Measurements from ENCODE around the gene AGMO. TPM values are rescaled to one million over a fixed set of nuclear protein-coding genes. Genes with fewer than 3 reads are reported as not detected.
A peak's percentile ranks its signal among the peaks of the same experiment; 100 is the strongest.

Gene AGMO
- total RNA-seq, 1 donor from 2014 or later = 1.4 TPM

- peak; percentile 66 for DNase-seq (ENCODE audit: low spot score)
Observed at GRCh38 chr7:15461576-15461975, 100.2 kb downstream of the AGMO start.

- DNase-seq (ENCODE audit: low spot score) = no peak
Observed at GRCh38 chr7:15459018-15459615, 102.7 kb downstream of the AGMO start.

- DNase-seq (ENCODE audit: low spot score) = peak; percentile 44
Observed at GRCh38 chr7:15457990-15458955, 103.5 kb downstream of the AGMO start.

GRCh38 chr7:15452670-15453069, 109.1 kb downstream of the AGMO start:
- no peak for DNase-seq (ENCODE audit: low spot score)

- no peak for DNase-seq (ENCODE audit: low spot score)
Observed at GRCh38 chr7:15446722-15447121, 115.1 kb downstream of the AGMO start.

- peak; percentile 70 for DNase-seq (ENCODE audit: low spot score)
Observed at GRCh38 chr7:15446280-15446679, 115.5 kb downstream of the AGMO start.

- no peak for DNase-seq (ENCODE audit: low spot score)
Observed at GRCh38 chr7:15441915-15442314, 119.9 kb downstream of the AGMO start.

- no peak for DNase-seq (ENCODE audit: low spot score)
Observed at GRCh38 chr7:15440482-15440881, 121.3 kb downstream of the AGMO start.

GRCh38 chr7:15439853-15440252, 122.0 kb downstream of the AGMO start:
- no peak for DNase-seq (ENCODE audit: low spot score)

GRCh38 chr7:15433151-15433550, 128.7 kb downstream of the AGMO start:
- DNase-seq (ENCODE audit: low spot score) = no peak

GRCh38 chr7:15430911-15431310, 130.9 kb downstream of the AGMO start:
- DNase-seq (ENCODE audit: low spot score) = no peak

GRCh38 chr7:15430191-15430590, 131.6 kb downstream of the AGMO start:
- no peak for DNase-seq (ENCODE audit: low spot score)

- DNase-seq (ENCODE audit: low spot score) = no peak
Observed at GRCh38 chr7:15424468-15424867, 137.3 kb downstream of the AGMO start.

- DNase-seq (ENCODE audit: low spot score) = no peak
Observed at GRCh38 chr7:15419596-15419995, 142.2 kb downstream of the AGMO start.

- DNase-seq (ENCODE audit: low spot score) = no peak
Observed at GRCh38 chr7:15418264-15418663, 143.6 kb downstream of the AGMO start.

- no peak for DNase-seq (ENCODE audit: low spot score)
Observed at GRCh38 chr7:15417341-15417988, 144.3 kb downstream of the AGMO start.

GRCh38 chr7:15411019-15411418, 150.8 kb downstream of the AGMO start:
- no peak for DNase-seq (ENCODE audit: low spot score)

GRCh38 chr7:15407910-15408309, 153.9 kb downstream of the AGMO start:
- no peak for DNase-seq (ENCODE audit: low spot score)

- no peak for DNase-seq (ENCODE audit: low spot score)
Observed at GRCh38 chr7:15403751-15404150, 158.1 kb downstream of the AGMO start.

GRCh38 chr7:15403315-15403714, 158.5 kb downstream of the AGMO start:
- no peak for DNase-seq (ENCODE audit: low spot score)

- no peak for DNase-seq (ENCODE audit: low spot score)
Observed at GRCh38 chr7:15402436-15403136, 159.2 kb downstream of the AGMO start.

- DNase-seq (ENCODE audit: low spot score) = no peak
Observed at GRCh38 chr7:15400440-15400839, 161.4 kb downstream of the AGMO start.
